Inferior parietal cortex (tissue), 1 donor: ENCODE results near the gene CLNK.

Experiments
- DNase-seq: peaks from one replicate; pipeline ENCODE4 v3.0.0-alpha.2; 2016; ENCODE audit errors: extremely low spot score

Gene CLNK

DNA sequence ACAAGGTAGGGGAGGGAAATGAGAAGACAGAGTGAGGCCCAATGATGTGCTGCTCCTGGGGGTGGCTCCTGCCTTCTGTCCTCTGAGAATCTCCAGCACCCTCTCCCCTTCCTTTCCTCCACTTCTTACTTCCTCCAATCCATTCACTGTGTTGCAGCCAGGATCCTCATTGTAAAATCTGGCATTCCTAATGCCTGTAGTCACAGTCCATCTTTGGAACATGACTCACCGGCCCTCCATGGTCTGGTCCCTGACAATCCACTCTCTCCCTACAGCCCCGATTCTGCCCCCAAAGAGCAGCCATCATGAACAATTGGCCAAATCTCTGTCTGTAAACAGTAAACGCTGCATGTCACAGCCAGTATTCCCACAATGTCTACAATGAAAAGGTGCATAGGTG lies 72.9 kb downstream of the CLNK start:
- DNase-seq: no peak

DNA sequence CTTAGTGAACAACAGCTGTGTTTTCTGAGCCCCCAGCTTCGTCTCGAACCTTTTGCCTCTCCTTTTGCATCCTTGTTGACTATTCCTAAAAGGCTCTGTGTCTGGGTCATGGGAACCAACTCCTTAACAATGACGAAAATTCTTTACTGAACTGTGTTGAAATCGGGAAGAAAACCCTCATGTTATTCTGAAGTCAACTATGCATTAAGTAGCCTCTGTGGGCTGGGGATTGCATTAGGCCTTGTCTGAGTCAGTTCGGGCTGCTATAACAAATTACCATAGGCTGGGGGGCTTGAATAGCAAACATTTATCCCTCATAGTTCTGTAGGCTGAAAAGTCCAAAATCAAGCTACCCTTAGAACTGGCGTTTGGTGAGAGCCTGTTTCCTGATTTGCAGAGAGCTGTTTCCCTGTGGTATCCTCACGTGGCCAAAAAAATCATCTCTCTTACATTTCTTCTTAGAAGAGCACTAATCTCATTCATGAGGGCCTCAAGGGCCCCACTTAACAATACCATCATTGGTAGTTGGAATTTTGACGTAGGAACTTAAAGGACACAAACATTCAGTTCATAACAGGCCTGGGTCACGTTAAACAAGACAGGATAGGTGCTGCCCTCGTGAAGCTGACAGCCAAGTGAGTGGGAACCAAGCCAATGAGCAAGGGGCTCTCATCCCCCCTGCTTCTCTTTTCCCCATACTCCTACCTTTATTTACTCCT lies 75.9 kb downstream of the CLNK start:
- no peak for DNase-seq

DNA sequence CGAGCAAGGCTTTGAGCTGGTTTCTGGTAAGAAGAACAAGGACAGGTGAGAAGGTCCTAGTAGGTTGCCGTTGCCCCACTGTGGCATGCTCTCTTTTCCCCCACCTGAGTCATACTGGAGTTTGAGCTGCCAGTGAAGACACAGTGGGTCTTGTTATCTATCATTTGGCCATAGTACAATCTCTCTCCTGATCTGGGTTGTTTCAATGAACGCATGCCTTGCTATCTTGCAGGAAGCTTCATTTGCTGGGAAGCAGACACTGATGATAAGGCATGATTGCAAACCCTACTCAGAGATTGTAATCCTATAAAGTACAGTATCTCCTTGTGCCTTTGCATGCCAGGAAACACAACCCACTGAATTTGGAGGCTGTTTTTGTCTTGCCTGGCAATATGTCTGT lies 77.4 kb downstream of the CLNK start:
- no peak for DNase-seq

DNA sequence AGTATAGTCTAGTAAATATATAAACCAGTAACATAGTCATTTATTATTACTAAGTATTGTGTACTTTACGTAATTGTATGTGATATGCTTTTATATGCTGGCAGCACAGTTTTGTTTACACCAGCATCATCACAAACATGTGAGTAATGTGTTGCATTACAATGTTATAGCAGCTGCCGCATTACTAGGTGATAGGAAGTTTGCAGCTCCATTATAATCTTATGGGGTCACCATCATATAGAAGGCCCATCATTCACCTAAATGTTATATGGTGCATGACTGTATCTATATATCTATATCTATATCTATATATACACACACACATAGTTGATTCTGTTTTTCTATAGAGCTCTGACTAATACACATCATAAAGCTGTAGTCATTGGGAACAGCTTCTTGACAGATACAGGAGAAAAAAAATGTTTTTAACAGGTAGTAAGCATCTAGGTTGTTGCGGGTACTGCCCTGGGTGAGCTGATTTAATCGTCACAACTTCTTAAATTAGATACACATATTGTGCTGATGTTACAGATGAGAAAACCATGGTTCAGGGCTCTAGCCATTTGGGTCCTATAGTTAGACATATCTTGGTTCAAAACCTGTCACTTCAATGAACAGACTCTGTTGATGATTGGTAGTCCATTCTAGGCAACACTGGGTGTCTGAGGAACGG lies 77.9 kb downstream of the CLNK start:
- no peak for DNase-seq

DNA sequence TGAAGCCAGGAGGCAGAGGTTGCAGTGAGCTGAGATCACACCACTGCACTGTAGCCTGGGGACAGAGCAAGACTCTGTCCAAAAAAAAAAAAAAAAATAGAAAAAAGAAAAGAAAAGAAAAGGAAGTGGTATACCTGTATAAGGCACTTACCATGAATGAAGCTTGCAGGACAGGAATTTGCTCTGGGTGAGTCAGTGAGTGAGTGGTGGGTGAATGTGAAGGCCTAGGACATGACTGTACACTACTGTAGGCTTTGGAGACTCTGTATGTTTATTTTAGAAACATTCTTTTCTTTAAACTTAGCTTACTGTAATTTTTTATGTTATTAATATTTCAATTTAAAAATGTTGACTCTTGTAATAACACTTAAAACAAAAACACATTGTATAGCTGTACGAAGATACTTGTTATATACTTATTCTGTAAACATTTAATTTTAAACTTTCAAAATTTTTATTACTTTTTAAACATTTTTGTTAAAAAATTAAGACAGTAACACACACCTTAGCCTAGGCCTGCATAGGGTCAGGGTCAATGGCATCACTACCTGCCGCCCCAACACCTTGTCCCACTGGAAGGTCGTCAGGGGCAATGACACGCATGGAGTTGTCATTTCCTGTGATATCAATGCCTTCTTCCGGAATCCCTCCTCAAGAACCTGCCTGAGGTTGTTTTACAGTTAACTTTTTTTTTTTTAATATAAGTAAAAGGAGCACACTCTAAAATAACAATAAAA lies 78.7 kb downstream of the CLNK start:
- DNase-seq: no peak

DNA sequence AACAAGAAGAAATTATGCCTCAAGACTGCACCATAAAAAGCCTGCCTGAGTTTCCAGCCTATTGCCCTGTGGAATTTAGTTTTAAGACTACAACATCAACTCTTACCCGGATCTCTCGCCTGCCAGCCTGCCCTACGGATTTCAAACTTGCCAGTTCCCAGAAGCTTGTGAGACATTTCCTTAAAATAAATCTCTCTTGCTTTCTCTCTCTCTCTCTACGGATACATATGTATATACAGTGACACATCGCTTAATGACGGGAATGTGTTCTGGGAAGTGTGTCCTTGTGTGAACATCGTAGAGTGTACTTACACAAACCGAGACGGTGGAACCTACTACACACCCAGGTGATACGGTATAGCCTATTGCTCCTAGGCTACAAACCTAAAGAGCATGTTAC lies 79.5 kb downstream of the CLNK start:
- DNase-seq: no peak

DNA sequence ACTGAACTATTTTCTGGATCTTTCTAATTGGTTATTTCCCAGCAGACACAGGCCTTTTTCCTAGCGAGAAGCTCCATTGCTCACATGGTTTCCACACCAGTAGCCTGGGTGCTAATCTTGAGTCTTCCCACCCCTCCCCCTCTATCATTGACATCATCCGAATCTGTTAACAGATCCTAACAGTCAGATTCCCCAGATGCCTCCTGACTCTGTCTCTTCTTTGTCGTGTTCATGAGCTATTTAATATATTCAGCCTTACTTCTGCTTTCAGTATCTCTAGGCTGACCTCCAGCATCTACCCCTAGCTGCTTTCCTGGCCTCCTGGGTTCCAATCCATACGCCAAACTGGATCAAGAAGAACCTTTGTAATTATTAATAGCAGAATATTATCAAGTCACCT lies 85.0 kb downstream of the CLNK start:
- DNase-seq: no peak

DNA sequence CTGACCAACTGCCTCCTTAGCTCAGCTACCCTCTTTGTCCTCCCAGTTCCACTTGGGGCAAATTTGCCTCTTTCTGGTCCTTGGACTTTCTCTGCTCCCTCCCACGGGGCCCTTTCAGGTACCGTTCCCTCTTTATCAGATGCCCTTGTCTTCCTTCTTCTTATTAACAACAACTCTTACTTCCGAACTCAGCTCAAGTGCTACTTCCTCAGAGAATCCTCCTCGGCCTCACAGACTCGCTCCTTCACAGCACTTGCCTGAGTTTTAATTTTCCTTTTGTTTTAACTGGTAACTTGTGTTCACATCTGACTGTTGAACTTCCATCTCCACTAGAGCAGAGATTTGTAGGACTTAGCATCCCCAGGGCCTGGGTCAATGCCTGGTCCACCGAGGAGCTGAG lies 85.7 kb downstream of the CLNK start:
- DNase-seq: no peak

DNA sequence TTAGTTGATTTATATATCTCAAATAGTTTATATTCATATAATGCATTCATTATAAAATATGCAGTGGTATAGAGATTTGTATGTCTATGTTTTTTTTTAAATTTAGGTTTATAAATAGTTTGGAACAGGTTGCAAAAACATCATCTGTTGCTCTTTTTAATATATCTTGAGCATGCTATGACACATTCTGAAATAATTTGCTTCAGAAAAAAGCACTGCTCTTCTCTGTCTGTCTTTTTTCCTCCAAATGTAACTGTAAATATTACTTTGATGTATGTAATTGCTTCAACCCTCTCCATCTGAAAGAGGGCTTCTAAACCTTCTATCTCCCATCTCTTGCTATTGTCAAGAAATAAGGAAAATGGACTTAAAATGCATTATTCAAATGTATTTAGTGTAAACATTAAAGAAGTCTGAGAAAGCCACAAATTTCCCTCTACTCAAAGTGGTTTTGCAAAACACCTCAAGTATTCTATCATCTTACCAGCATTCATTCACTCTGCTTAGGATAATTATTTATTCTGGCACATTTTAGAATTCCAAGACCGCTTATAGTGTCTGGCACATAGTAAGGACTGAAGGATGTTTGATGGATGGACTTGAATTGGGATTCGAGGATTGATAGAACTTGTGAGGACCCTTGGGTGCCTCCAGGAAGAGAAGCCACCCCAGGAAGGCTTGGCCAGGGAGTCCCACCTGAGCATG lies 87.8 kb downstream of the CLNK start:
- DNase-seq: no peak

DNA sequence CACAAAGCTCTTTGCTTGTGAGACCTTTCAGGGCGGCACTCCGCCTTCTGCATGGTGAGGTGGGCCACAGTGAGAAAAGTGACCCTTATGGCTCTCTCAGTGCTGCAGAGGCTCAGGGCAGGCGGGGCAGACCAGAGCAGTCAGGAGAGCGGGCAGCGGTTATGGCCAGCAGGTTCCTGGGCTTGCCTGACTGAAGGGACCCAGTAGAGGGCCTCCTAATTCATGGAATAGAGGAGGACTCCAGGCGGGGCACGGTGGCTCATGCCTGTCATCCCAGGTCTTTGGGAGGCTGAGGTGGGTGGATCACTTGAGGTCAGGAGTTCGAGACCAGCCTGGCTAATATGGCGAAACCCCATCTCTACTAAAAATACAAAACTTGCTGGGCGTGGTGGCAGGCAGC lies 91.4 kb downstream of the CLNK start:
- no peak for DNase-seq

DNA sequence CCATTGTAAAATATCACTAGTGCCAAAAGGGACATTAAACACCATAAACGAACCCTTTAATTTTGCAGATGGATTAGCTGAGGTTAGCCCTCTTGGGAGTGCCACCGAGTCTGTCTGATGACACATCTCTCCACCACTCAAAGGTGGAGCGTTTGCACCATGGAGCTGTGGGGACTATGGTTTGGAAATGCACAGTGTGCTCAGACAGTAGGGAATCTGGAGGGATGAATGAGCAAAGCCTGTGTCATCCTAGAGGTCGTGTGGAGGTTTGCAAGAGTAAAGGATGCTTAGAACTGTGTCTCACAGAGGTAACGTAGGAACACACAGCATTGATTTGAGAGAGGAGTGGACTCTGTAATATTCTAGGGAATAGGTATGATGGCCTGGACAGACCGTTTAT lies 93.7 kb downstream of the CLNK start:
- DNase-seq: no peak

DNA sequence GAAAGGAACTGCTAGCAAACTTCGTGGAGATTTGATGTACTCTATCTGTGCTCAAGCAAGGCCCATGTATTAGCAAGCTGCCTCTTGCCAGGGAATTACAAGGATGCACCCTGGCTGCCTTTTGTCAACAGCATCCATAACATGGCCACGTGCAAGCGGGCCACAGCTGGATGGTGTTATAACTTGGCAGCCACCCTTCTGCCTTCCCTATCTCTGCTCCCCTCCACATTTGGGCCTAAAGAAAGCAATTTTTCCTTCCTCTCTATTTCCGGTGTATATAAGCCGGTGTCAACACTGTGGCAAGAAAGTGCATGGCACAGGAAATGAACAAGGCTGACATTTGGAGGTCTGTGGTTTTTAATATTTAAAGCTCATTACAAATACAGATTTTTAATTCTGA lies 94.8 kb downstream of the CLNK start:
- no peak for DNase-seq

DNA sequence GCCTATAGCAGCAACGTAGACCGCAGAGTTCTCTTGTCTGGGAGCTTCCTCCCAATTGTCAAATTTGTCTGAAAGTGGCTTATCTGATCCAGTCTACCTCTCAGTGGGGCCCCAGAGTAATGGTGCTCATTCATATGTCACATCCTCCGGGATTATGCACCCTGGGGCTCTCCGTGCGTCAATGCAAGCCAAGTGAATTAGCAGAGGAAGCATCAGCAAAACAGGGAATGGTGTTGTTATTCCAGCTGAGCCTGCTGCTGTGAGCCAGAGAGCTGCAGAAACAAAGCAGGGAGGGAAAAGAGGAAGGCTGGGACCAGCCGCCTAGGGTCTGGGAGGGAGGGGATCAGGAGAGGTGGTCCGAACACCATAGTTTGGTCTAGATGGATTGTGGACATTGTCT lies 95.2 kb downstream of the CLNK start:
- no peak for DNase-seq

DNA sequence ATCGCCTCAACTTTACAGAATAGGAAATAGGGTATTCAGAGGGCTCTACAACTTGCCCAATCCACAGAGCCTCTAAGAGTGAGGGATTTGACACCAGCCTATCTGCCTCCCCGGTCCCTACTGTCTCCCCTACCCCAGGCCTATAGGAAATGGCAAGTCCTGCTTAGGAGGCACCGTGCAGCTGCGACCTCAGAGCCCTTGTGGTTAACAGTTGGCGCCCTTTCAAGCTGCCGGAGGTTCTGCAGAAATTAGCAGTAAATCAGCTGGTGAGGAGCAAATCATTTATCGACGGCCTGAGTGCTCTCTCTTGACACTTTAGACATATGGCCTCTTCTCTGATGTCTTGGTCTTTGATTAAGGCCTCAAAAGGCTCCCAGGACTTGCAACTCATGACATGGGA lies 96.9 kb downstream of the CLNK start:
- no peak for DNase-seq

DNA sequence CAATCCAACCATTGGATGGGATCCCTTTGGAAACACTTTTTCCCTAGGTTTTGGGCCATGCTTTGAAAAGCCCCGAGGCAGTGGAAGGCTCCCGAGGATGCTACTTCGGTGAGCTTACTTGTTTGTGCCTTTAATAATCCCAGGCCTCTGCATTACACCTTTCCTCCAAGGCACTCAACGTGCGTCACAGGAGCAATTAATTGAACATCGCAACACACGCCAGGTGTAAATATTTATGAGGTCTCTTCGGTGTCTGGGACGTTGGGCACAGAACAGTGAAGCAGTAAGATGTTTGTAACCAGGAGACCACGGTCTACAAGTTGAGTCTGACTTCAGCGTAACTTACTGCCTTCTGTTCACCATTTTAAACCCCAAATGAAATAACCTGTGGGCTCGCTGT lies 97.3 kb downstream of the CLNK start:
- DNase-seq: no peak

DNA sequence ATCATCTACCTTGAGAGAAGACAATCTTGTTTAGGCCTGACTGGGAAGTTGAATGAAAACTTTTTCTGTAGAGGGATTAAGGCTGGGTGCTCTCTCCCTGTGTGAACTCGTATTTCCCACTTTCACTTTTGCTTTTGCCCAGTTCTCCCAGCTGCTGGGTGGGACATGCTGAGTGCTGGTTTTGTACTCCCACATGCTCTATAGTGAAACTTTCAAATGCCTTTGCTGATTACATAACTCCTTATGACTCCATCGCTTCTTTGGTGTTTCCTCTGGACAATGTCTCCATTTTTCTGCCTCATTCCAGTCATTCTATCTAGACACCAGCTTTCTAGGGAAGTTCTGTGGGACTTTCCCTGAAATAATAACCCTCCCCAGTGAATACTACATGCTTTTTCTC lies 100.5 kb downstream of the CLNK start:
- DNase-seq: no peak

DNA sequence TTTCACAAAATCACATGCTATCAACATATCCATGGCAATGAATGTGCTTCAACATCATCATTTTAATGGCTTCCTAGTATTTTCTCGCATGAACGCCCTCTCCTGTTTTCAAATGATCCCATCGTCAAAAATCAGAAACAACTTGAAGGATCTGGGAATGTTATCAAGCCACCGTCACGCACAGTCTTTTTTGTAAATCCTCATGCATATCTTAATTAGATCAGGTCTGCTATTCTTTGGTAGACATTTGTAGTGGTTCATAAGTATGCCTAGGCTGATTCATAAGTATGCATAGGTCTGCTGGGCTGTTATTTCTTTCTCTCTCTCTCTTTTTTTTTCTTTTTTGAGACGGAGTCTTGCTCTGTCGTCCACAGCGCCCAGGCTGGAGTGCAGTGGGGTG lies 101.6 kb downstream of the CLNK start:
- DNase-seq: no peak

DNA sequence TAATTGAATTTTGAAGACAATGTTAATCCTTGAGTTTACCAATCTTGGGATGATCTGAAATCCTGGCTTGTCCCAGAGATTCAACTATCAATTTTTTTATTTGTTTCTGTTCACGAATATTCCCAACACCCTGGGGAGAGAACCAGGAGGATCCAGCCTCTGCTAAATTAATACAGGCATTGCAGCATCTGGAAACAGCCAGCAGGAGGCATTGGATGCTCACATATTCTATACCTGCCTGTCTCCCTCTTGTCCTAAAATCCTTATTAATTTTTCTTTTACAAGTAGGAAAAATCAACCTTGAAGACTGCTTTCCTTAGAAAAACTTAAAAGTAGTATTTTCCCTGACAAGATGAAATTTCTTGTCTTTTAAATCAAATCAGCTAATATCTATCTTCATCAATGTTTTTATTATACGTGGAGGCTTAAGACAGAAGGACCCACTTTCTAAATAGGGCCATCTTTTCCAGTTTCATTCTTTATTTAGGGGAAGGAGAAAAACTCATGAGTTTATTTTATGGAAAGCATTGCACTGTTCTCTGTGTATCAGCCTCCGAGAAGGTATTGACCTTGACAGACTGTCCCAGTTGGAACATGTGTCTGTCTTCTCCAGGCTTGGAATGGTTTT lies 102.4 kb downstream of the CLNK start:
- peak; percentile 66 for DNase-seq

DNA sequence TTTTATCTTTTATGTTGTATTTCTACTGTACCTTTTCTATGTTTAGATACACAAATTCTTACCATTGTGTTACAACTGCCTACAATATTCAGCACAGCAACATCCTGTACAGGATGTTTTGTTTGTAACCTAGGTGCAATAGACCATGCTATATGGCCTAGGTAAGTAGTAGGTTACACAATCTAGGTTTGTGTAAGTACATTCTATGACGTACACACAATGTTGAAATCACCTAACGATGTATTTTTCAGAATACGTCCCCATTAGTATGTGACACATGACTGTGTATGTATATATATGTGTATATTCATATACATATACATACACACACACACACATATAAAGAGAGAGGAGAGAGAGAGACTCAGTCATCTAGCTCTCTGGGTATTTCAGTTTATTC lies 103.5 kb downstream of the CLNK start:
- no peak for DNase-seq

DNA sequence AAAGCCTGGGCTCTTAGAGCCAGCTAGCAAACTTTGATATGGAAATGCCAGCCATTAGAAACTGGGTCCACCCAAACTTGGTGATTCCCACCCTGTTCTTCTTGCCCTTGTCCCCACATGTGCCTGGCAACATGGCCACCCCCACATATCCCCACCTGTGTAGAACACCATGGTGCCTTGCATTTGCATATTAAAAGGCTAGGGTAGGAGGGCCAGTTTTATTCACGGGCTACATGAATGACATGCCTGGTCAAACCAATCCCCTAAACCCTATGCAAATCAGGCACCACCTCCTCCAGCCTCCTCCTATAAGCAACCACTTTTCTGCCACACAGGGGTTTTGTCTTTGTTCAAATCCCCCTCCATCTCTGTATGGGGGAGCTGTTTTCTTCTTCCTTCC lies 104.9 kb downstream of the CLNK start:
- DNase-seq: no peak

DNA sequence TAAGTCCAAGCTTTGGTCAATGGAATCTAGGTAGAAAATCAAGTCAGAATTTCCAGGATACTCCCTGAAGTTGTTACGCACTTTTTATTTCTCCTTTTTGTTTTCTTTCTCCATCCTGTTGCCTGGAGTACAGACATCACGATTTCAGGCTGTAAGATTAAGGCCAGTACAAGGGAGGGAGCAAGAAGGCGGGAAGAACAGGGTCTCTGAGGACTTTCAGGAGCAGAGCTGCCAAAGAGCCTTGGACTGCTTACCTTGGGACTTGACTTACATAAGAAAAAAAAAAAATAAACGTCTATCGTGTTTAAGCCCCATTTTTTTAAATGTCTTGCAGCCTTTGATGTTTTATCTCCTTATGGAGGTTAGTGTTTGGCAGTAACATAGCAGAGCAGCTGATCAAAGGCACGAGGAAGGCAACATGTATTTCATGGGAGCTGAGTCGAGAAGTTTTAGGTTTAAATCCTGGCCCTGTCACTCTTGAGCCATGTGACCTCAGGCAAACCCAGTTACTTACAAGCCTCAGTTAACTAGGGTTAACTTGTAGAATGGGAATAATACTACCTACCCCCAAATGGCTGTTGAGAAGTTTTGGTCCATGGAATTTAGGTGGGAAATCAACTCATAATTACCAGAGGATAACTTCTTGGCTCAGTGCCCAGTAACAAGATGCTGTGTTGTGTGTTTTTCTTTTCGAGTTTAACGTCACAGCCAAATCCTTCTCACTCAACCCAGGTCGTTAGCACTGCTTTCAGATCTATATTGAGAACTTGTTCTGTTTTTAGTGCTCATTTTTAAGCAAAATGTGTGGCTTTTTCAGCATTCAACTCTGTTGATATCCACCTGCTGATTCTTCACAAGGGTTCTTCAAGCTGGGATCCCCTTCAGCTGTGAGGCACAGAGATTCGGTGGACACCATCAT lies 106.8 kb downstream of the CLNK start:
- DNase-seq: no peak
